Left cardiac atrium (tissue), 4 donors: ENCODE data around the gene ACCS. TPM values are rescaled to one million over a fixed set of nuclear protein-coding genes. Genes with fewer than 3 reads are reported as not detected.

ENCODE experiments used
- ATAC-seq, 2 donors: fragments of 200-7000 bp; cut with Tn5 transposase; one replicate each; pipeline ENCODE4 v1.9.1; 2020; ENCODE audit warnings: mild to moderate bottlenecking in 2 of 2, moderate library complexity in 2 of 2
- DNase-seq: peaks from one replicate; pipeline ENCODE4 v3.0.0-alpha.2; 2020
- intact Hi-C, 2 donors: fragments of 100-400 bp; cut with DNase I; formaldehyde crosslinking; loops; one replicate each; pipeline versions ENCODE4 v1.14.1 to v1.15.1; 2022 to 2023
- total RNA-seq, 2 donors: library from RNA; stranded (reverse); fragmentation: NEBNext Ultra II Directional; extraction: Animal tissue kit (Norgen Biotek cat#: 25700); gene quantifications; one replicate each; pipeline ENCODE4 v1.2.1, GENCODE V29; 2021
- donor health status: DM: no; HTN: yes; CAD: no.
- donor health status: DM: no; HTN: yes; CAD: no; lungs with severe emphysema.
- donor health status: DM: yes; HTN: yes; CAD: no.
- donor health status: Dilated cardiomyopathy.

ACCS gene
- total RNA-seq, 2 donors from 2014 or later, result 8.5 to 9.1 TPM

GRCh38 chr11:44113018-44113417, 46.9 kb downstream of the ACCS start:
- no peak for ATAC-seq

GRCh38 chr11:44113572-44113971, 47.5 kb downstream of the ACCS start:
- intact Hi-C loops, result loop anchor here in 1 of 2 donors (10.0 kb wide), 1 partner anchor 421 kb away; no protein-coding TSS in a partner anchor
- DNase-seq, result no peak
- ATAC-seq, result no peak

More at GRCh38 chr11:44113018-44113417, 46.9 kb downstream of the ACCS start:
- intact Hi-C loops, result loop anchor here in 1 of 2 donors (10.0 kb wide), 1 partner anchor 422 kb away; no protein-coding TSS in a partner anchor
- no peak for DNase-seq

GRCh38 chr11:44116234-44116830, 50.3 kb downstream of the ACCS start:
- DNase-seq (no peak), ATAC-seq (peak in 1 of 2 donors; percentile 21)
- intact Hi-C loops, result loop anchor here in 1 of 2 donors (10.0 kb wide), 1 partner anchor 418 kb away; no protein-coding TSS in a partner anchor

- peak; percentile 71 to 75 for ATAC-seq
- intact Hi-C loops, result no loop called here
Measured at GRCh38 chr11:44120169-44120568, 54.1 kb downstream of the ACCS start.

GRCh38 chr11:44125598-44125997, 59.5 kb downstream of the ACCS start:
- no peak for DNase-seq
- intact Hi-C loops, result no loop called here
- peak; percentile 50 to 76 for ATAC-seq

More at GRCh38 chr11:44120169-44120568, 54.1 kb downstream of the ACCS start:
- no peak for DNase-seq

- ATAC-seq, result no peak
- intact Hi-C loops, result no loop called here
- no peak for DNase-seq
Measured at GRCh38 chr11:44126304-44126703, 60.2 kb downstream of the ACCS start.

GRCh38 chr11:44127130-44127529, 61.1 kb downstream of the ACCS start:
- intact Hi-C loops, result no loop called here
- no peak for ATAC-seq
- no peak for DNase-seq

GRCh38 chr11:44128729-44129128, 62.7 kb downstream of the ACCS start:
- no peak for ATAC-seq
- no peak for DNase-seq
- intact Hi-C loops, result no loop called here

- intact Hi-C loops, result no loop called here
- peak; percentile 50 to 73 for ATAC-seq
- DNase-seq, result no peak
Measured at GRCh38 chr11:44130751-44131150, 64.7 kb downstream of the ACCS start.

- no peak for DNase-seq
- intact Hi-C loops, result no loop called here
- peak; percentile 26 to 68 for ATAC-seq
Measured at GRCh38 chr11:44133335-44133946, 67.4 kb downstream of the ACCS start.

Other genes with a start within 250 kb of the ACCS start
- gene ALKBH3, start 185.4 kb upstream of the ACCS start, total RNA-seq, result 10 to 100 TPM; 13.8 to 20.1 TPM
- 100 to 1,000 TPM in 1 of 2 donors, 10 to 100 TPM in 1; 25.0 to 121 TPM for gene C11orf96, start 123.6 kb upstream of the ACCS start, total RNA-seq
- gene ACCSL, start 18.3 kb upstream of the ACCS start, total RNA-seq, result not detected
- gene EXT2, start 29.4 kb downstream of the ACCS start, total RNA-seq, result 10 to 100 TPM; 33.7 to 34.6 TPM
- gene ALX4, start 243.9 kb downstream of the ACCS start, total RNA-seq, result under 1 TPM in 1 of 2 donors, not detected in 1; 0.03 TPM